GM19240 (cell line): ENCODE results near the gene HK1.

ENCODE experiments used
- DNase-seq: peaks from one replicate; pipeline ENCODE4 v3.0.0; 2011; ENCODE audit warnings: low spot score; ENCODE audit not compliant: insufficient read length

HK1 gene

DNA sequence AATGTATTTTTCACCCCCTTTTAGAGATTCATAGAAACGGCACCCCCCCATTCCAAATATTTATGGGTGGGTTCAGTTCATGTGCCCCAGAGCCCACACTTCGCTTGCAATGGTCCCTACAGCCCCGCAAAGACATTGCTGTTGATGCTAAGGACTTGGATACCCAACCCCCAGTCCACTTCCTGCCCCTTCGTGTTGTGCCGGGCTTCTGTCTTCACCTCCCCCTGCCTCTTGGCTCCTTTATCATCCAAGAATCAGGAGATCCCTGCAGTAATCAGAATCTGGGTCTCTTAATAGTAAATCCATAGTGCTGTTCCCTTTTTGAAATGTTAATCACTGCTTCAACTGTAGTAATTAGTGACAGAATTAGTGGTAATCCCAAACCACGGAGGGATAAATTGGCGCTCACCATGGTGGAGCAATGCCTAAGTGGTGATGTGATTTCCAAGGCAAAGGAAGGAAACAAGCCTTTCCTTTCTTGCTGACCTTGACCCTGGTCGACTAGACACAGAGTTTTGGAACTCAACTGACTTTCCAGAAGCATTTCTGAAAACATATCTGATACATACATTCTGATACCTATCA is 67.7 kb downstream of the HK1 start:
- no peak for DNase-seq

DNA sequence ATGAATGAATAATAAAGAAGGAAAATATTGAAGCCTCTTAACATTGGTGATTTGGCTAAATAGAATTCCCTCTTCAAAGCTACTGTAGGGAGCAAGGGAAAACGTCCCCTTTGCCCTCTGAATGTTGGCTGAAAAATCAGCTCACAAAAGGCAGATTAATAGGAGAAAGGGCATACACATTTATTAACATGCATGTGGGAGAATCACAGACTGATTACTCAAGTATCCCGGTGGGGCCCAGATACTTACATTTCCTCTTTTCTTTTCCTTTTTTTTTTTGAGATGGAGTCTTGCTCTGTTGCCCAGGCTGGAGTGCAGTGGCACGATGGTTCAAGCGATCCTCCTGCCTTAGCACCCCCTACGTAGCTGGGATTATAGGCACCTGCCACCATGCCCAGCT is 68.5 kb downstream of the HK1 start:
- no peak for DNase-seq

DNA sequence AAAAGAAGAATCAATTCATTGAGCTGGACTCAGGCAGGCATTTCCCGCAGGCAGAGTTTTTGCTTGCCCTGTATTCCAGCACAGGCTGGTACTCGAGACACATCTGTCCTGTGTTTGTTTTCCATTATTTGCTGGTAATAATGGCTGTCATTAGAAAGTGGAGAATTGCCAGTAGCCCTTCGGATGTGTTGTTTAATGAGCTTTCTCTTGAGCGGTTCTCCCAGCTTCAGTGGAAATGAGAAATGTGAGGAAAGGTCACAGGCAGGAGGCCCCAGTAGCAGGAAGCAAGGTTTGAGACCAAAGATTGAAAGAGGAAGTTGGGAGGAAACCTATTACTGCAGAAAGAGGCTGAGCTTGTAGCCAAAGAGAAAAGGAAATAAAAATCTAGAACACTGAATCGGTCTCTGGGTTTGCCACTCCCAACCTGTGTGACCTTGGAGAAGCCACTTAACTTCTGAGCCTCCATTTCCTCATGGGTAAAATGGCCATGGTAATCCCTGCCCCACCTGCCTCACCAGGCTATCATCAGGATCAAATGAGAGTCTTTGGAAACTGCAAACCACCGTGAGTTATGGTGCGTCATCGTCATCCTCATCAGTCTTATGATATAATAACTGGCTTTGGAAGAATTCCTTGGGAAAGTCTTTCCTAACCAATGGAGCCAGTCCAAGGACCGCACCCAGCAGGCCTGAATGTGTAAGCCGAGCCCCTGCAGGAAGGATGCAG is 70.7 kb downstream of the HK1 start:
- no peak for DNase-seq

DNA sequence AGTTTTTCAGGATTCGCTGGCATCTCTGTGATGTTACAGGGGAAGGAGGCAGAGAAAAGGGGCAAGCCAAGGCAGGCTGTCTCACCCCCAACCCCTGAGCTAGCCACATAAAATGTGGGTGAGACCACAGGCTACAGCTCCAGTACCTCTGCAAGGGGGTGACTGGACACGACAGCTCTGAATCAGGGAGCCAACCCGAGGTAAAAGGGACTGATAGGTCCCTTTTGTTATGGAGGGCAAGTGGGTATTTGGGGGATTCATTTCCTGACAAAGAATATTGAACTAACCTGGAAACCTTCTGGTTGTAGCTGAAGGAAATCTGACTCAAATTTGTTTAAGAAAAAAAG is 71.2 kb downstream of the HK1 start:
- no peak for DNase-seq

DNA sequence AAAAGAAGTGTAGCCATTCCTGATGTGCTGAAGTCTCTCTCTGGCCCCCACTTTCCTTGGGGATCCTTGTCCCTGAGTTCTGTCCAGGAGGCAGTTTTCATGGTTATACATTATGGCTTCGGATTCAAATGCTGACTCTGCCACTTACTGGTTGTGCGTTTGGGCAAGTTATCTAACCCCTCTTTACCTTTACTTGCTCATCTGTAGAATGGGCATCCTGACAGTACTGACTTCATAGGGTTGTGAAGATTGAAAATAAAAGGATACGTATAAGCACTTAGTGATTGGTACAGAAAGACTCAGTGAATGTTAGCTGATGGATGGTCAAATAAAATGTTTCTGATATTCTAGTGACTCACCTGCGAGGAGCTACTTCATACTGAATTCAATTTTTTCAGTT is 73.3 kb downstream of the HK1 start:
- DNase-seq: no peak

DNA sequence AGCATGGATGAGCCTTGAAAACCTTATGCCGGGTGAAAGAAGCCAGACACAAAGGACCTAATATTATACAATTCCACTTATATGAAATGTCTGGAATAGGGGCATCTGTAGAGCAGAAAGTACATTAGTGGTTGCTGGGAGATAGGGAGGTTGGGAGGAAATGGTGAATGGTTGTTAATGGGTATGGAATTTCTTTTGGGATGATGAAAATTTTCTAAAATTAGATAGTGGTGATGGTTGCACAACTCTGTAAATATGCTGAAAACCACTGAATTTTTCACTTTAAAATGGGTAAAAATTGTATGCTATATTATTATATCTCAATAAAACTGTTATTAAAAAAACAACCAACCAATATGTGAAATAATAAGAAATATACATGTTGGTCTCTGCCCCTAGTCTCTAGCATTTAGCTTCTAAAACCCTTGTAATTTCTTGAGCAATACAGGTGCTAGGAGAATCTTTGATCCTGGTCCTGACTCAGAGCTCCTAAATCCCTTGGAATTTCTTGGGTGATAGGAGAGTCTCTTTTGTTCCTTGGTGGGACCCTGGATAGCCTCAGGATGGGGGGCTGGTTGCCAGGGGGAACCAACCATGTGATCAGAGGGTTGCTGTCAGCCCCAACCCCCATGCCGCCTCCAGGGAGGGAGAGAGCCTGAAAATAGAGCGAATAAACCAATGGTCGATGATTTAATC is 74.4 kb downstream of the HK1 start:
- no peak for DNase-seq

DNA sequence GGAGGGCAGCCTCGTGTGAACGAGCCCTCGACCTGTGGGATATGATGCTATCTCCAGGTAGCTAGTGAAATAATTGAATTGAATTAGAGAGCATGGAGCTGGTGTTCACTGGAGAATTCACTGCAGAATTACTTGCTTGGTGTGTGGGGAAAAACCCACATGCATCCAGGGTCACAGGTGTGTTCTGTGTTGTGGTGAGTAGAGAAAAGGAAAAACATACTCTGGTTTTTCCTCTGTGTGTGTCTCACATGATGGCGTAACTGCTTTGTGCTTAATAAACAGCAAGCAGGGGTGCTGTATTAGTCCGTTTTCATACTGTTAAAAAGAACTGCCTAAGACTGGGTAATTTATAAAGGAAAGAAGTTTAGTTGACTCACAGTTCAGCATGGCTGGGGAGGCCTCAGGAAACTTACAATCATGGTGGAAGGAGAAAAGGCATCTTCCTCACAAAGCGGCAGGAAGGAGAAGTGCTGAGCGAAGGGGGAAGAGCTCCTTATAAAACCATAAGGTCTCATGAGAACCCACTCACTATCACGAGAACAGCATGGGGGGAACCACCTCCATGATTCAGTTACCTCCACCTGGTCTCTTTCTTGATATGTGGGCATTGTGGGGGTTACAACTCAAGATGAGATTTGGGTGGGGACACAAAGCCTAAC is 75.8 kb downstream of the HK1 start:
- no peak for DNase-seq

DNA sequence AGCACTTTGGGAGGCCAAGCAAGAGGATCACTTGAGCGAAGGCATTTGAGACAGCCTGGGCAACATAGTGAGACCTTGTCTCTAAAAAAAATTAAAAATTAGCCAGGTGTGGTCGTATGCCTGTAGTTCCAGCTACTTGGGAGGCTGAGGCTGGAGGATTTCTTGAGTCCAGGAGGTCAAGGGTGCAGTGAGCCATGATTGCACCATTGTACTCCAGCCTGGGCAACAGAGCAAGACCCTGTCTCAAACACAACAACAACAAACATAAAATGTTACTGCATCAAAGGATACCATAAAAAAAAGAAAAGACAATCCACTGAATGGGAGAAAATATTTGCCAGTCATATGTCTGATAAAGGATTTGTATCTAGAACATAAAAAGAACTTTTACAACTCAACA is 77.9 kb downstream of the HK1 start:
- DNase-seq: no peak

DNA sequence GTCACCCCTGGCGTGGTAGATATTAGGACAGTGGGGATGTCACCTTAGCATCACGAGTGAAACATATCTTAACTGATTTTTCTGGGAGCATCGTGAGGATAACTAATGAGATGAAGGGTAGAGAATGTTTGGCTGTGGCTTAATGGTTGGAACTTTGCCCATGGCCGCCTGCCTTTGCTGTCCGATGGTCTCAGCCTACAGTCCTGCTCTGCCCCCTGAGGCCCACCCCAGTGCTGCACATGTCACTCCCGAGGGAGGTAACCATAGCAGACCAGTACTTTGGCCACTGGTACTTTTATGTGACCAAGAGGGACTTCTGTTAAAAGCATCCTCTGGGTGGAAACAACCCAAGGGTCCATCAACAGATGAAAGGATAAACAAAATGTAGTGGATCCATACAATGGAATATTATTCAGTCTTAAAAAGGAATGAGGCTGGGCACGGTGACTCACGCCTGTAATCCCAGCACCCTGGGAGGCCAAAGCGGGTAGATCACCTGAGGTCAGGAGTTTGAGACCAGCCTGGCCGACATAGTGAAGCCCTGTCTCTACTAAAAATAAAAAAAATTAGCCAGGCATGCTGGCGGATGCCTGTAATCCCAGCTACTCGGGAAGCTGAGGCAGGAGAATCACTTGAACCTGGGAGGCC is 80.0 kb downstream of the HK1 start:
- DNase-seq: no peak

DNA sequence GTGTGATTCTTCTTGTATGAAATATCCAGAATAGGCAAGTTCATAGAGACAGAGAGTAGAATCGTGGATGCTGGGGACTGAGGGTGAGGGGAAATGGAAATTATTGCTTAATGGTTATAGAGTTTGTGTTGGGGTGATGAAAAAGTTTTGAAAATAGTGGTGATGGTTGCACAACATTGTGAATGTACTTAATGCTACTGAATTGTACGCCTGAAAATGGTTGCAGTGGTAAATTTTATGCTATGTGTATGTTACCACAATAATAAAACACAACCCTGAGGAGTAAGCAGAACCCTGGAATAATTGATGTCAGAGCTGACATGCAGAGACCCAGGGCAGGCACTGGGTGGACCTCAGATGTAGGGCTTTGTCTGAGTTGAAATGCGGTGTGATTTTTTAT is 80.9 kb downstream of the HK1 start:
- no peak for DNase-seq

DNA sequence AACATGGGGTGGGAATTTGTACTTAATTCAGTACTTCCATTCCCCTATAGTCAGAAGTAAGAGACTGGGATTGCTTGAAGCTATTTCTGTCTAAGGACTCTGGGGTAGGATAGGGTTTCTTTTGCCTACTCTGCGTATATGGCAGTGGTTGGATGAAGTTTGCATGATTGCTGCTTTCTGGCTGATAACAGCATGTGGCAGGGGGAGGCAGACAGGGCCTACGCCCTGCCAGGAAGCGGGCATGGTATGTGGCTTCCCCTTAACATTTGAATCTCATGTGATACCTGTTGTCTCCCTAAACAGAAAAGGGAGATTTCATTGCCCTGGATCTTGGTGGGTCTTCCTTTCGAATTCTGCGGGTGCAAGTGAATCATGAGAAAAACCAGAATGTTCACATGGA is 81.3 kb downstream of the HK1 start:
- DNase-seq: no peak

DNA sequence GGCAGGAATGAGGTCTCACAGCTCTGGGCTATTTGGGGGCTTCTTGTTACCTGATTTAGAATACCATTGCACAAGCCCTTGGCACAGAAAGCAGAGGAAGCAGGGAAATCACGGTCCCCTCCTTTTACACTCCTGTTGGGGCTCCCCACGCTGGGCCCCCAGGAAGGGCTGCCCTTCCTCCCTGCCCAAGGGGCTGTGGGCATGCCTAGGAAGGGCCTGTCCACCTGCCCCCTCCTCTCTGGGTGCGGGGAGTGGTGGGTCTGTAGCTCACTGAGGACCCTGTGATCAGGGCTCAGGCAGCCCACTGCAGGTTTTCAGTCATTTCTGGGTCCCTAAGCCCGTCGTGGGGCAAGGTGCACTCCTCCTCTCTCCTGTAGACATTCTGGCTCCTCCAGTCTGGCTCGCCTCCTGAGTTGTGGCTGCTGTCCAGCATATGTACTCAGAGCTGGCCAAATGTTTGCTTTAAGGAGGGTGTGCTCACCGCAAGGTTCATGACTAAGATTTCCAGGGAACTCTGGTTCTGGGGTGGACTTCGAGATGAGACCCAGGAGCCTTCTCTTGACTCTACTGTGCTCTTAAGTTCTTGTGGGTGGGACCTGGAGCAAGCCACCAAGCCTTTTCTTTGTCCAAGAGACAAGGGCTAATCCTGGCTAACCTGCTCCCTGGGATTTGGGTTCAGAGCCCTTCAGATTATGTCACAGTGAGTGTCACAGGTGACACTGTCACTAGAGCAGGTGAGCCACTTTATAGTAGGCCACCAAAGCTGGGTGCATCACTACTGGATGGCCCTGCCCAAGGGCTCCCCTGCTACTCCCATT is 82.4 kb downstream of the HK1 start:
- no peak for DNase-seq

DNA sequence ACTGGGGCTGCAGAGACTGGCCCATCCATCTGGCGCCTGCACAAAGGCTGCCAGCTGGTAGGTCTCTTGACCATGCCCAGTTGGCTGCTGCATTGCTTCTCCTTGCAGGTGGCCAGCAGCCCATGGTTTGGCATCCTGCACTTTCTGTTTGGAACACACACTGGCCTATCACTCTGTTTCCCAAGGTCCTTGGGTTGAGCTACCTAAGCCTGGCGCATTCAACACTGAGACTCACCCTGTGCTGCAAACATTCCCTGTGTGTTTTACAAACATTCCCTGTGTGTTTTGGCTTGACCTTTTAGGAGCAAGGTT is 83.0 kb downstream of the HK1 start:
- DNase-seq: no peak

DNA sequence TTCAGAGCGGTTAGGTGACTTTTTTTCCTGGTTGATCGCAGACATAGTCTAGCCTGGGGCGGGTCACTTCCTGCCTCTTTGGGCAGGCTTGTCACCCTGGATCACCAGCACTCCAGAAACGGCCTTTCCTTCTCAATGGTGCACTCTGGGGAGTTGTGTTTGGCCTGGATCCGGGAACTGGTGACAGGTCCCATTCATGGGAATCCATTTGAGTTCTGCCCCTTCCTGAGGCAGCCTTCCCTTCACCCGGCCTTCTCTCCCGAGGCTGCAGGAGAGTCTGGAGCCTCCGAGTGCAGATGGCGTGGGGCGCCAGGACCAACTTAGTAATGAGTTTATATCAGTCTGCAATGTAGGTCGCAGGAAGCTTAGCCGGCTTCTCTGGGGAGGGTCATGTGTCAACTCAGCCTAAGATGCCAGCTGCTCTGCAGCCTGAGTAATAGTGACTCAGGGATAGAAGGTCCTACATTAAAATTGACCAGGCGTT is 84.2 kb downstream of the HK1 start:
- no peak for DNase-seq

DNA sequence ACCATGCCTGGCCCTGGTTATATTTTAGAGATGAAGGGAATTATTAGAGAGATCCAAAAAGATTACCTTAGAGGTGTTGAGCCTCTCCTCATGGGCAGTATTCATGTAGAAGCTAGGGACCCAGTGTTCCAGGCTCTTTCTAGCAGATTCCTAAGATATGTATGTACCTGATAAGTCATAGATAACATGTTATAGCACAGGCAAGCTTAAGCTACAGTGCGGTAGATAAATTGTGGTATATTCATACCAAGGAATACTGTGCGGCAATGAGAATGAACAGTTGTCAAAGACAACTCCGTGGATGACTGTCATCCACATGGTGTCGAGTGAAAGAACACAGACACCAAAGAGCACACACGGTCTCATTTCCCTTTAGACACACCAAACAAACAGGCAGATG is 85.4 kb downstream of the HK1 start:
- no peak for DNase-seq

DNA sequence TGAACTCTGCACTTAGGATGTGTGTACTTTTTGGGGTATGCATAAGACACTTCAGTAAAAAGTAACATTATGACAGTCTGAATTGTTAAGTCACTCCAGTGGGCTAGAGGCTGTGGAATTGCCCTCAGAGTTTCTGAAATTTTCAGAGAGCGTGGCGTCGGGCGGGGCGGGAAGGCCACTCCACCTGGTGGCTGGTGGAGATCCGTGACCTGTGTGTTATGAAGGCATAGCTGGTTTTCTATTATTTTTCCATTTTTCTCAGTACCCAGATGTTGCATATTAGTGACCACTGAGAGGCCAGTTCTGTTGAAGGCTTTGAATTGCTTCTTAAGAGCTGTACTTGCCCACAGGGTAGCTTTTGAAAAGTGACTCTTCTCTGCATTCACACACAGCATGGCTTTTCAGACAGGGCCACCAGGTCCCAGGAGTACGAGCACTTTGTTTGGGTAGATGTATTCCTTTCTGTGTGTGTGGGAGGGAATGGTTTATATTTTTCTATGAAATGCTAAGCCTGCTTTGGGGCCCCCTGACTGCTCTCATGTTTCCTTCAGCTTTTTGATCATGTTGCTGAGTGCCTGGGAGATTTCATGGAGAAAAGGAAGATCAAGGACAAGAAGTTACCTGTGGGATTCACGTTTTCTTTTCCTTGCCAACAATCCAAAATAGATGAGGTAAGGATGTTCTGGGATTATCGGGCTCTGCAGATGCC is 86.1 kb downstream of the HK1 start:
- no peak for DNase-seq

DNA sequence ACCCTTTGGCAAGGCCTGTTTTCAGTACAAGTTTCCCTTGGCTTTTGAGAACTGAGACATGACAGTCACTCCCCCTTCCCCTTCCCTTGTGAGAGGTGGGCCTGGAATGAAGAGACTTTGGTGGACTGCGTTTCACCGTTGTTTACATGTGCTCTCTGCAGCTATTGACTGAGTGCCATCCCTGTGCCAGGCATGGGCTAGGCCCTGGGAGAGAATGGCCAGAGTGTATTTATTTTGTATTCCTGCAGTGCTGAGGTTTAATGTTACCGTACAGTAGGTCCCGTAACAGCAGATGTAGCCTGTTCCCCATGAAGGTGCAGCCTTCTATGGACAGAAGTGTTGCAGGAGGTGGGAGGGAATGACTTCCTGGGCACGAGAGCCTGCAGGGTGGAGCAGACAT is 88.4 kb downstream of the HK1 start:
- DNase-seq: no peak

DNA sequence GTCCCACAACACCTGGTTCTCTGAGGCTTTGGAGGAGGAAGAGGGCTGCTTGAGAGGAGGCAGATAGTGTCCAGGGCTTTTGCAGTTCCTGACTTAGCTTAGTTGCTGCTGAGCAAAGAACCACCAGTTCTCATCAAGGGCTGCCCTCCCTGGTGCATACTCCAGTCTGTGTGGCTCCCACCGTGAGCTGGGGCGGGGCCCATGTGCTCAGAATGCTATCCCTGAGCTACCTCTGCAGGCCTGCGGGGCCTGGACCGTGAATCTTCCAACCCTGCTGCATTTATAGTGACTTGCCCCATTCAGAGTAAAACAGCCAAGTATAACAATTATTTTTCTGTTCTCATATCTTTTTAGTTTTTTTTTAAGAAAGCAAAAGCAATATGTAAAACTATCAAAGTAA is 89.2 kb downstream of the HK1 start:
- DNase-seq: no peak

DNA sequence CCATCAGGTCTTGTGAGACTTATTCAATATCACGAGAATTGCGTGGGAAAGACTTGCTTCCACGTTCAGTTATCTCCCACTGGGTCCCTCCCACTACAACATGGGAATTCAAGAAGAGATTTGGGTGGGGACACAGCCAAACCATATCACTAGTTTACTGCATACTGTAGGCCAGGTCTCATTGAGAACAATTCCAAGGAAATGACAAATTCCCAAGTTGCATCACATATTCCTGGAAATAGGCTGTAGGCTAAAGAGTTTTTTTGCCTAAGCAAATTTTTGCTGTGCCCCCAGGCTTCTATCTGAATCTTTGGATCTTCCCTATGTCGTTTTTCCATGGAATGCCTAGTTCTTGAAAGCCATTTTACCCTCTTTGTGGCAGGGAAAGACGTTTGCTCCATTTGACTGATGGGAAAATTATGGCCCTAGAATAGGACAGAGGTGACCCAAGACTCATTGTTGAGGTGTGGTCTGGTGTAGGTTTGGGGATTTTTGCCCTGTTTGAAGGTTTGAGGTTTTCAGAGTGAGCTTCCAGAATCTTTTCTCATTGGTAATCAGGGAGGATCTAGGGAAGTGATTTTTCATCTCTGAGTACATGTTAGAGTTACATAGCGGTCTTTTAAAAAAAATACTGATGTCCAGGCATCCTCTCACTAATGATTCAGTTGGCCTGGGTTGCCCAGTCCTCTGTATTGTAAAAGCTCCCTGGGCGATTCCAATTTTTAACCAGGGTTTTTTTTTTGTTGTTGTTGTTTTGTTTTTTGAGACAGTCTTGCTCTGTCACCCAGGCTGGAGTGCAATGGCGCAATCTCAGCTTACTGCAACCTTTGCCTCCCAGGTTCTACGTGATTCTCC is 94.1 kb downstream of the HK1 start:
- no peak for DNase-seq

DNA sequence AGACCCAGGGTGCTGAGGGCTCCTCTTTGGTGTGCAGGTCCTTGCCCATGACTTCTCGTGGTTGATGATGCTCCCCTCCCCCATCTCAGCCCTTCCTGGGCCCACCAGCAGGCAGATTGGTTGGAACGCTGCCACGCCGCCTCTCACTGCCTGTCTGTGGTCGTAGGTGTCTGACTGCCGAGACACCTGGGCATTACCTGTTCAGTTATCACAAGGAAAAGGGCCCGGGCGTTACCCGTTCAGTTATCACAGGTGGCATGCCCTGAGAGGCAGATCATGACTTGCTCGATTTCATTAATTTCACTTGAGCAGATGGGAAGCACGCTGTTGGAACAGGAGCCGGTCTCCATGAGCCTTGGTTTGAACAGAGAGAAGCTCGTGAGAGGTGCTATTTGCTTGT is 95.9 kb downstream of the HK1 start:
- no peak for DNase-seq
